ENCODE results near the gene SPATS1.

DNA sequence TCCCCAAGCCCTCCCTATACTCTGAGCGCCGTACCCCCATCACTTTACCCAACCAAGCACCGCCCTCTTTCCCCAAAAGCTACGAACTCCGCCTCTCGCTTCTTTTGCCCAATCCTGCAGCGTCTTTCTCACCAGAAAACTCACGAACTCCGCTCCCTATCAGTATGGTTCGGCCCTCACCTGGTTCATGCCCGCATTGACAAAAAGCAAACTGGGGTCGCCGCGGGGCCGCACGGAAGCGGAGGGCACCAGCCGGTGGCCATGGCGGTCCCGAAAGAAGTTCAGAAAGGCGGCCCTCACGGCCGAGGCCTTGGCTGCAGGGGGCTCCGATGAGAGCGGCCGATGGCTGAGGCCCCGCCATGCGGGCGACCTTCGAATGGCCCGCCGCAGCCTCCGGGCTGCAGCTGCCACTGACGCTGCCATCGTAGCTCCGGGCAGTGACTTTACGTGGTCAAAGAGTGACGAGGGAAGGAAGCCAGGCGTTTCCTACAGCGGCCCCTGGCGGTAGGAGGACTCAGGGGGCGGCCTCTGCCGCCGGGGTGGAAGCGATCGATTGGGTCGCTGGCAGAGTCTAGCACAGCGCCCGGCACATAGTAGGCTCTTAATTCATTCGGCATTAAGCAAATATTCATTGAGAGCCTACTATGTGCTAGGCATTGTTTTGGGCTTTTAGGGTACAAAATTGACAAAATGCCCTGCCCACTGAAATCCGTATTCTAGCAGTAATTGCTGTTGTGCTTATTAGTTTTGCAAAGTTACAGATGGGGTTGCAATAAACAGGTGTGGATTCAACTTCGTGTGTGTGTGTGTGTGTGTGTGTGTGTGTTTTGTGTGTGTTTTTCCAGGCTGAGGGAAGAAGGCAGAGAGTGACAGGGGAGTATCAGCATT, 29.3 kb upstream of the SPATS1 start, which contains the start of gene AARS2:
- peak; percentile 83 for TF ChIP-seq GABPB1 (CRISPR knock-in tag; IDR thresholded peaks at IDR 0.05)
- TF ChIP-seq CTCF (IDR thresholded peaks at IDR 0.05) = peak; percentile 90
- TF ChIP-seq, protein P1, sequence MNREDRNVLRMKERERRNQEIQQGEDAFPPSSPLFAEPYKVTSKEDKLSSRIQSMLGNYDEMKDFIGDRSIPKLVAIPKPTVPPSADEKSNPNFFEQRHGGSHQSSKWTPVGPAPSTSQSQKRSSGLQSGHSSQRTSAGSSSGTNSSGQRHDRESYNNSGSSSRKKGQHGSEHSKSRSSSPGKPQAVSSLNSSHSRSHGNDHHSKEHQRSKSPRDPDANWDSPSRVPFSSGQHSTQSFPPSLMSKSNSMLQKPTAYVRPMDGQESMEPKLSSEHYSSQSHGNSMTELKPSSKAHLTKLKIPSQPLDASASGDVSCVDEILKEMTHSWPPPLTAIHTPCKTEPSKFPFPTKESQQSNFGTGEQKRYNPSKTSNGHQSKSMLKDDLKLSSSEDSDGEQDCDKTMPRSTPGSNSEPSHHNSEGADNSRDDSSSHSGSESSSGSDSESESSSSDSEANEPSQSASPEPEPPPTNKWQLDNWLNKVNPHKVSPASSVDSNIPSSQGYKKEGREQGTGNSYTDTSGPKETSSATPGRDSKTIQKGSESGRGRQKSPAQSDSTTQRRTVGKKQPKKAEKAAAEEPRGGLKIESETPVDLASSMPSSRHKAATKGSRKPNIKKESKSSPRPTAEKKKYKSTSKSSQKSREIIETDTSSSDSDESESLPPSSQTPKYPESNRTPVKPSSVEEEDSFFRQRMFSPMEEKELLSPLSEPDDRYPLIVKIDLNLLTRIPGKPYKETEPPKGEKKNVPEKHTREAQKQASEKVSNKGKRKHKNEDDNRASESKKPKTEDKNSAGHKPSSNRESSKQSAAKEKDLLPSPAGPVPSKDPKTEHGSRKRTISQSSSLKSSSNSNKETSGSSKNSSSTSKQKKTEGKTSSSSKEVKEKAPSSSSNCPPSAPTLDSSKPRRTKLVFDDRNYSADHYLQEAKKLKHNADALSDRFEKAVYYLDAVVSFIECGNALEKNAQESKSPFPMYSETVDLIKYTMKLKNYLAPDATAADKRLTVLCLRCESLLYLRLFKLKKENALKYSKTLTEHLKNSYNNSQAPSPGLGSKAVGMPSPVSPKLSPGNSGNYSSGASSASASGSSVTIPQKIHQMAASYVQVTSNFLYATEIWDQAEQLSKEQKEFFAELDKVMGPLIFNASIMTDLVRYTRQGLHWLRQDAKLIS (CRISPR knock-in tag; IDR thresholded peaks at IDR 0.05; ENCODE audit: borderline replicate concordance) = no peak
- TF ChIP-seq MYBL2 (CRISPR knock-in tag; IDR thresholded peaks at IDR 0.05) = peak; percentile 87; the same call in 1 of the 2 replicates
- peak; percentile 69 for TF ChIP-seq TEAD1 (CRISPR knock-in tag; IDR thresholded peaks at IDR 0.05)
- peak; percentile 91 for TF ChIP-seq ARID4B (CRISPR knock-in tag; IDR thresholded peaks at IDR 0.05; ENCODE audit: borderline replicate concordance)
- TF ChIP-seq NFYB (CRISPR knock-in tag; conservative IDR thresholded peaks at IDR 0.05; ENCODE audit: low read depth) = peak; percentile 36
- no peak for TF ChIP-seq OVOL2 (CRISPR knock-in tag; IDR thresholded peaks at IDR 0.05; ENCODE audit: borderline replicate concordance)
- TF ChIP-seq ZNF232 (CRISPR knock-in tag; IDR thresholded peaks at IDR 0.05) = peak; percentile 98
